Stimulated activated CD4-positive, alpha-beta T cell treated with anti-CD3 and anti-CD28 coated beads, Interleukin-1b, Interleukin-23, amount 100 ng/mL, for 1 hour (primary cell): ENCODE results near the gene TOP3B.
"Not testable (repeated sequence)": the region's sequence is repeated elsewhere in the genome, so short reads cannot be mapped to it uniquely, and the experiment has no call there.

Experiments
- DNase-seq, 2 donors: peaks; one replicate each; pipeline ENCODE4 v3.0.0-alpha.2; 2020; ENCODE audit warnings: low read depth in 2 of 2

TOP3B gene

DNA sequence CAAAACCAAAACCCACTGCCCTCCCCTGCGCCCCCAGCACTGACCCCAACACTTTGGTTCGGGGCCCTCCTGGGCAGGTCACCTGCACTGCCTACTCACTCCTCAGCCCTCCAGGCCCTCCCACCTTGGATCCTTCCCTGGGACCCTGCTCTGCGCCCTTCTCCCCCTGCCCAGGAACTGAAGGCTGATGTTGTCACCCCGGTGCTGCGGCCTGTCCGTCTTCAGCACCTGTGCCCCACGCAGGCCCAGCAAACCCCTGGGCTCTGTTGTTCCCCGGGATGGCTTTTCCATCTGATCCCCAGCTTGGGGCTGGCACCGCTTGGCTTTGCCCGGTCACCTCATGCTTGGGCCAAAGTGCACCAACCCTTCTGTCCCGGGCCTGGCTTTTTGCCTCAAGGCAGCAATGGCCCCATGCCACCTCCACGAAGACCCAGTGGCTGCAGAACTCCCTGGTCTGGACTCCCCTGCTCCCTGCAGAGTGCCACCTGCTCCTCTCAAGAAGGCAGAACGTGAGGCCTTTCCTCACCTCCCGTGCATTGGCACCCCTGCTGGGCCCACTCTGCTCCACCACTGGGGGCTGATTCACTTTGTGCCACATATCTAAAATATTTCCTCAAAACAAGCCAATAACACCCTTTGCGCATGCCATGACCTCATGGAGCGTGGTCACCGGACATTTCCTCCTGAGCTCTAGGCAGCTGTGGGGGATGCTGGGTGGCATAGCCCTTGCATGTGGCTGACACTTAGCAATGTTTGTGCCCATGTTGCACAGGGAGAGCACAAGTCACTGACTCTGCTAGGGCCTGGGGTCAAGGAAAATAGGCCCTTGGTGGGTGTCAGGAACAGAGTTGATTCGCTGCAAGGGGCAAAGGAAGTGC is 38.8 kb downstream of the TOP3B start:
- no peak for DNase-seq

GRCh38 chr22:21942407-21943343 is 39.9 kb downstream of the TOP3B start:
- no peak for DNase-seq

- DNase-seq, result no peak
These were observed 40.7 kb downstream of the TOP3B start for GRCh38 chr22:21941921-21942320.

- DNase-seq, result no peak
These were observed 42.1 kb downstream of the TOP3B start for GRCh38 chr22:21940521-21940920.

DNA sequence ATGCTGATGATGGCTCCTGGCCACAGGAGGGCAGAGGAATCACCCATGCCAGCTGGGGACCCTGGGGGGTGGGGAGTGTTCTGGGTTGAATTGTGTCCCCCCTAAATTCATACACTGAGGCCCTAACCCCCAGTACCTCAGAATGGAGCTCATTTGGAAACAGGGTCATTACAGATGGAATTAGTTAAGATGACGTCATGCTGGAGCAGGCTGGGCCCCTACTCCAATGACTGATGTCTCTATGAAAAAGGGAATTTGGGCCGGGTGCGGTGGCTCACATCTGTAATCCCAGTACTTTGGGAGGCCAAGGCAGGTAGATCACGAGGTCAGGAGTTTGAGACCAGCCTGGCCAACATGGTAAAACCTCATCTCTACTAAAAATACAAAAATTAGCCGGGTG is 42.7 kb downstream of the TOP3B start:
- DNase-seq, result not testable (repeated sequence)

DNA sequence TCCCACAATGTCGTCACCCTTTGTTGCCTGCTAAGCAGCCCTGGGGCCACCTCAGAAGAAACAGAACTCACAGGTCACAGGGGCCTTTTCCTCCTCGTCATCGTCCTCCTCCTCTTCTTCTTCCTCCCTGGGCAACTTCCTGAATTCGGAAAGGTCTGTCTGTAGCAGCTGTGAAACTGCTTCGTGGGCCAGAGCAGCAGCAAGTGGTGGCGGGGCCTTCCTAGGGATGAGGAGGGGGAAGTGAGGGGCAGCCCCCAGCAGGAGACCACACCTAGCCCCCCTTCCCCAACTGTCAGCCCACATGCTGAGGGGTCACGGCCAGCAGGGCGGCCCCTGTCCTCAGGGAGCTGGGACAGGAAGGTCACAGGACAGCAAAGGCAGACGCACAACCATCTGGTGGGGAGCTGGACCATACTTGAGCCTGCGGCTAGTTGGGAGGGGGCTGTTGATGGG is 43.1 kb downstream of the TOP3B start:
- DNase-seq, result no peak

DNA sequence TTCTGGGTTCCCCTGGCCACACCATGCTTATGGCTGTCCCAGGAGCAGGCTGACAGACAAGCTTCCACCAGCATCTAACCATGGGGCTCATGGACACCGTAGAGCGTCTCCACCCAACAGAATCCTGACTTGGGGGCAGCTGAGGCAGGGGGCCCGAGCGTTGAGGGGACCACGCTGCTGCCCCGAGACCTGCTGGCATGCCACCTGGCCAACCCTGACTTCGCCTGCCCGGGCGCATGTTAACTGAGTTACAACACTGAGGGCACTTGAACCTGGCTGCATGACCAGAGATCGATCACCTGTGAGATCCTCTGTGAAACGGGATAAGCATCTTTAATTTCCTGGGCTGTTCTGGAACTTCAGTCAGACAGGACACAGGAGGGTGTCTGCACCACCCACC is 43.7 kb downstream of the TOP3B start:
- DNase-seq, result no peak

DNA sequence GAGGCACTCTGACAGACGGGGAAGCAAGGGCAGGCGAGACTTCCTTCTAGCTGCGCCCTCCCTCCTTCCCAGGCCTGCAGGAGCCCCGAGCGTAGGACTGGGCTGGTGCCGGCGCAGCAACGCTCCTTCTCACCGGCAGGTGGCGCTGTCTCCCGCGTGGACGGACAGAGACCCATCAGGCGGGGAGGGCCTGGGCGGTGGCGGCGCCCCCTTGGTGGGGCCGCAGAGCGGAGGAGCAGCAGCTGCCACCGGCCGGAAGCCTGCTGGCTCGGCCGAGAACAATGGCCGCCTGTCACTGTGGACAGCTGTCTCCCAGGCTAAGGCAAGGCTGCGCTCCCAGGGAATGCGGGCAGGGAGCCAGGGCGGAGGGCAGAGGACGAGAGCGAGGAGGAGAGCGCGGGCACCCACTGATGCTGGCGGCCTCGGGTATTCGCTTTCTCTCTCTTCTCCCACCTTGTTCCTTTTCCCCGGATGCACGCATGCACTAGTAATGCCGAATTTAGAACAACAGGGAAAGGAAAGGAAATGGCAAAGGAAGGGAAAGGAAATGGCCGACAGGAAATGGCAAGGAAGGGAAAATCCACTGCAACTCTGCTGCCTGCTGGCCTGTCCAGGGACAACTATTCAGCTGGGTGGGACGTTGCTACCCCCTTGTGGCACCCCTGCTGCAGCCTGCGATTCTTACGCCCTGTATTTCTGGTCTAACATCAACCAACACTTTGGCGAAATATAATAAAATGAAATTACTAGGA is 44.3 kb downstream of the TOP3B start:
- DNase-seq, result peak; percentile 78 to 89

GRCh38 chr22:21937821-21938070 is 44.8 kb downstream of the TOP3B start:
- no peak for DNase-seq

- DNase-seq, result no peak
These were observed 45.4 kb downstream of the TOP3B start for GRCh38 chr22:21937041-21937820.

- DNase-seq, result no peak
These were observed 46.3 kb downstream of the TOP3B start for GRCh38 chr22:21936151-21936775.

DNA sequence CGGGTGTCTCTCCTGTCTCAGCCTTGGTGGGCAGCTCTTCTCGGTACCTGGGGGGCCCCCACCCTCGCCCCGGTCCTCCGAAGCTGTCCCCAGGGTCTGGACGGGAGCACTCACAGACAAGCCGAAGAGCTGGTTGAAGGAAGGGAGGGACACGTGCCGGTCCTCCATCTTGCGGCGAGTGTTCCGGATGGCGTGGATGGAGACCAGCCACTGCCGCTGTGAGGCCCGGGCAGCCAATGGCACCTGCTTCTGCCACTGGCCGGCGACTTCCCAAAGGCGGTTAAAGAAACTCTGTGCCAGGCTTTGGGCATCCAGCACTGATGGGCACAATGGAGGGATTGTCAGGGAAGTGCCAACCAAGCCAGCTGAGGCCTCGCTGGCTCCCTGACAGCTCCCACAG is 48.7 kb downstream of the TOP3B start:
- no peak for DNase-seq

GRCh38 chr22:21933413-21933812 is 49.2 kb downstream of the TOP3B start:
- DNase-seq, result no peak

- DNase-seq, result no peak
These were observed 50.2 kb downstream of the TOP3B start for GRCh38 chr22:21932347-21932746.

GRCh38 chr22:21931056-21931455 is 51.5 kb downstream of the TOP3B start:
- DNase-seq, result no peak

DNA sequence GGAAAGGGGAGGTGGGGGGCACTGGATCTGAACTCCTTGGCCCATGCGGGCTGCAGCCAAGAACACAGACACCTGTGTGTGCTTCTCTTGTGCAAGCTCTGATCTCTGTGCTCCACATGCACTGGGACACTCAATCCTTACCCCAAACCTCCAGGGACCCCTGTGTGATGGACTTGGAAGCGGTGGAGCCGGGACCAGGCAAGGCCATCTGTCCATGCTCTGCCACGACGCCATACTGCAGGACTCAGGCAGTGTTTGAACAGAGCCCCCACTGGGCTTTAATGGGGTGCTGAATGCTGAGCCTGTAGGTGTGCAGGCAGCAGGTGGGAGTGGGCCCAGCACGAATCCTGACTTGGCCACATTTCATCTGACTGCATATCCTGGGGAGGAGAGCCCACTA is 53.3 kb downstream of the TOP3B start:
- no peak for DNase-seq

GRCh38 chr22:21928048-21928447 is 54.5 kb downstream of the TOP3B start:
- no peak for DNase-seq

DNA sequence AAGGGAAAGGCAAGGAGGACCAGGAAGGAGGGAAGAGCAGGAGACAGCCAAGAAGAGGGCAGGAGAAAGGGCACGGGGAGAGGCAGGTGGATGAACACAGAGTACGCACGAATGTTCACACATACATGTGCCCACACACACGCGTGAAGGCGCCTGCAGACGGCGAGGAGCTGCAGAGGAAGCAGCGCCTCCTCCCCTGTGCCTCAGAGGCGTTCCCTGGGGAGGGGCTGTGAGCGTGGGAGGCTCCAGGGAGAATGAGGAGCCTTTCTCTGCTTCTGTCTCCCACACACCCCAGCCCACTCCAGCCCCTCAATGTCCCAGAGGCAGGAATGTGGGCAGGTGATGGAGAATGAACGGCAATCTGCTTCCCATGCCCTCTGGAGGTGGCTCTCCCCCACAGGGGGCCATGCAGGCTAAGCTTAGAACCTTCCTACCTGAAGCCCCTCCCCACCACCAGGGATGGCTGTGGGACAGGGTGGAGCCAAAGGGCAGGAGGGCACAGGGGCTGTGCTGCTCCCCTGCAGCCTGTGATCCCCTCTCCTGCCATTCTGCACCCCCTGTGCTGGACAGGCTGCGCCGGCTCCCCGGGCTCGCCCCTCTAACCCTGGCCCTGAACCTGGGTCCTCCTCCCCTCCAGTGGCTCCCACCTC is 55.3 kb downstream of the TOP3B start:
- DNase-seq, result no peak

DNA sequence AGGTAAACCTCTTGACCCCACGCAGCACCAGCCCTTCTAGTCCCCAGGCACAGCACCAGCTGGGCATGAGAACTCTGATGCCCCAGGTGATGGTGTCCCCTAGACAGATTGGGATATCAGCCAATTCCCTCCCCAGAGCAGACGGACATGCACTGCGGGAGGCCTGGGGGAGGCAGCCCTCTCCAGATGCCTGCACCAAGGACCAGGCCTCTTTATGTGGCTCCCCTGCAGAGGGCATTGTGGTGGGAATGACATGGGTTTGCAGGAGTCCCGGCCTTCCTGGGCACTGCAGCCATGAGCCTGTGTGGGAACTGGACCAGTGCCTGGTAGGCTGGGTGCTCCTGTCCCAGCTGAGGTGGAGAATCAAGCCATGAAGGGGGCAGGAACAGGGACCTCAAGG is 55.9 kb downstream of the TOP3B start:
- DNase-seq, result no peak

- no peak for DNase-seq
These were observed 59.4 kb downstream of the TOP3B start for GRCh38 chr22:21923163-21923561.
